GM12891 (cell line): ENCODE results near the gene XRRA1.

ENCODE experiments used
- POLR2A ChIP-seq: IDR thresholded peaks from 2 replicates; pipeline ENCODE4 v1.6.1; 2011; ENCODE audit warnings: low read depth, low read length, control low read depth
- POLR2AphosphoS5 ChIP-seq: IDR thresholded peaks from 2 replicates; pipeline ENCODE4 v1.6.1; 2011; ENCODE audit warnings: low read depth, low read length, control low read depth
- POU2F2 ChIP-seq: IDR thresholded peaks from 2 replicates; pipeline ENCODE4 v1.6.1; 2011; ENCODE audit warnings: low read depth, mild to moderate bottlenecking, control low read depth, low read length, moderate library complexity
- TAF1 ChIP-seq: IDR thresholded peaks from 2 replicates; pipeline ENCODE4 v1.6.1; 2011; ENCODE audit warnings: low read depth, low read length, control low read depth

DNA sequence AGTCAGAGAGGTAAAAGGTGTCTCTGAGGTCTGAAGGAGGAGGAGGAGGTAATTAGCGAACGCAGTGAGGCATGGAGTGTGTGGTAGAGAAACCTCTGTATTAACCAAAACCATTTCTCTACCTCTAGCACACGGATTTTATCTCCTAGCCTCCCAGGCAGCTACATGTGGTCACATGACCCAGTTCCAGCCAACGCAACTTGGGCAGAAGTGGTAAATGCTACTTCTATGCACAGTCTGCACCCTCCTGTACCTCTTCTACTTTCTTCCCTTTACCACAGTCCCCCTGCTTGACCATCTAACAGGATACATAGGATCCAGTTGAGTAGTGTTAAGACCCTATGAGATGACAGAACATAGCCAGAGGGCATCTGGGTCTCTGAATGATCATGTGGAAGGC lies 95.7 kb downstream of the XRRA1 start:
- no peak for TF ChIP-seq POLR2AphosphoS5
- TF ChIP-seq POU2F2: no peak
- no peak for TF ChIP-seq POLR2A
- TF ChIP-seq TAF1: no peak
